HG02763 (cell line): ENCODE results near the gene UNKL.

Experiments used
- ATAC-seq: cut with Tn5 transposase; IDR thresholded peaks from one replicate; pipeline ENCODE4 v1.9.1; 2021; ENCODE audit warnings: mild to moderate bottlenecking, moderate library complexity; ENCODE audit not compliant: unreplicated experiment

UNKL gene

GRCh38 chr16:1314399-1315068 is 100.0 kb downstream of the UNKL start:
- no peak for ATAC-seq

- no peak for ATAC-seq
These were observed 100.7 kb downstream of the UNKL start for GRCh38 chr16:1313721-1314369.
